HG03066 (cell line): ENCODE measurements around the gene MDH1.
"Not testable (repeated sequence)": the region's sequence is repeated elsewhere in the genome, so short reads cannot be mapped to it uniquely, and the experiment has no call there.

Experiments used
- ATAC-seq: cut with Tn5 transposase; IDR thresholded peaks from one replicate; pipeline ENCODE4 v1.9.1; 2021; ENCODE audit warnings: low read depth; ENCODE audit not compliant: unreplicated experiment

The MDH1 gene

GRCh38 chr2:63588385-63589147 is at the start of gene MDH1, which contains the start of gene WDPCP:
TSS of gene MDH1 (plus strand) at chr2:63588963. CDS start at chr2:63589044, 81 bp downstream.
TSS of gene WDPCP (minus strand) at chr2:63588477. CDS start at chr2:63588271, 206 bp downstream.
- peak; percentile 78 for ATAC-seq

GRCh38 chr2:63539416-63540162 is 49.2 kb upstream of the MDH1 start:
- ATAC-seq, result no peak

GRCh38 chr2:63544017-63544627 is 44.6 kb upstream of the MDH1 start:
- ATAC-seq, result no peak

- no peak for ATAC-seq
Observed at GRCh38 chr2:63545023-63545422, 43.7 kb upstream of the MDH1 start.

- ATAC-seq, result no peak
Observed at GRCh38 chr2:63553049-63553448, 35.7 kb upstream of the MDH1 start.

GRCh38 chr2:63555299-63555698 is 33.5 kb upstream of the MDH1 start:
- no peak for ATAC-seq

- ATAC-seq, result no peak
Observed at GRCh38 chr2:63555931-63556330, 32.8 kb upstream of the MDH1 start.

GRCh38 chr2:63557819-63558218 is 30.9 kb upstream of the MDH1 start:
- ATAC-seq, result not testable (repeated sequence)

- ATAC-seq, result not testable (repeated sequence)
Observed at GRCh38 chr2:63558922-63559321, 29.8 kb upstream of the MDH1 start.

- ATAC-seq, result no peak
Observed at GRCh38 chr2:63562751-63563150, 26.0 kb upstream of the MDH1 start.

- peak; percentile 82 for ATAC-seq
Observed at GRCh38 chr2:63569740-63570139, 19.0 kb upstream of the MDH1 start.

GRCh38 chr2:63571291-63571690 is 17.5 kb upstream of the MDH1 start:
- ATAC-seq, result no peak

- ATAC-seq, result no peak
Observed at GRCh38 chr2:63572001-63572400, 16.8 kb upstream of the MDH1 start.

- ATAC-seq, result not testable (repeated sequence)
Observed at GRCh38 chr2:63573026-63573425, 15.7 kb upstream of the MDH1 start.

- not testable (repeated sequence) for ATAC-seq
Observed at GRCh38 chr2:63573726-63574345, 14.9 kb upstream of the MDH1 start.

- no peak for ATAC-seq
Observed at GRCh38 chr2:63576546-63576945, 12.2 kb upstream of the MDH1 start.

GRCh38 chr2:63578767-63579166 is 10.0 kb upstream of the MDH1 start:
- no peak for ATAC-seq

GRCh38 chr2:63580651-63581297 is 8.0 kb upstream of the MDH1 start:
- ATAC-seq, result no peak

- ATAC-seq, result no peak
Observed at GRCh38 chr2:63581298-63581961, 7.3 kb upstream of the MDH1 start.

- no peak for ATAC-seq
Observed at GRCh38 chr2:63582873-63583272, 5.9 kb upstream of the MDH1 start.
